SW480 (cell line): ENCODE data around the gene CEP126.
"Not testable (repeated sequence)": the region's sequence is repeated elsewhere in the genome, so short reads cannot be mapped to it uniquely, and the experiment has no call there.

Experiments used
- DNase-seq: peaks from one replicate; pipeline ENCODE4 v3.0.0-alpha.2; 2016; ENCODE audit warnings: low spot score

The CEP126 gene

GRCh38 chr11:101940901-101941520 lies 26.2 kb downstream of the CEP126 start:
- no peak for DNase-seq

GRCh38 chr11:101944923-101945322 lies 30.1 kb downstream of the CEP126 start:
- no peak for DNase-seq

- no peak for DNase-seq
Observed at GRCh38 chr11:101945448-101945847, 30.6 kb downstream of the CEP126 start.

- no peak for DNase-seq
Observed at GRCh38 chr11:101949680-101950220, 34.9 kb downstream of the CEP126 start.

GRCh38 chr11:101955278-101955677 lies 40.5 kb downstream of the CEP126 start:
- no peak for DNase-seq

GRCh38 chr11:101955701-101956100 lies 40.9 kb downstream of the CEP126 start:
- no peak for DNase-seq

- no peak for DNase-seq
Observed at GRCh38 chr11:101960231-101960630, 45.4 kb downstream of the CEP126 start.

GRCh38 chr11:101964200-101964599 lies 49.4 kb downstream of the CEP126 start:
- not testable (repeated sequence) for DNase-seq

GRCh38 chr11:101974255-101974654 lies 59.4 kb downstream of the CEP126 start:
- peak; percentile 2 for DNase-seq

- DNase-seq, result no peak
Observed at GRCh38 chr11:101974771-101975170, 60.0 kb downstream of the CEP126 start.

GRCh38 chr11:101975734-101976133 lies 60.9 kb downstream of the CEP126 start:
- no peak for DNase-seq

- DNase-seq, result no peak
Observed at GRCh38 chr11:101987370-101987769, 72.6 kb downstream of the CEP126 start.

GRCh38 chr11:101993172-101993571 lies 78.4 kb downstream of the CEP126 start:
- DNase-seq, result no peak

GRCh38 chr11:101994052-101994469 lies 79.3 kb downstream of the CEP126 start:
- DNase-seq, result not testable (repeated sequence)

GRCh38 chr11:101996111-101996510 lies 81.3 kb downstream of the CEP126 start:
- DNase-seq, result no peak

GRCh38 chr11:102001657-102002338 lies 87.0 kb downstream of the CEP126 start:
- no peak for DNase-seq

GRCh38 chr11:102004220-102004619 lies 89.4 kb downstream of the CEP126 start:
- no peak for DNase-seq

GRCh38 chr11:102005306-102005705 lies 90.5 kb downstream of the CEP126 start:
- DNase-seq, result no peak

GRCh38 chr11:102006835-102007566 lies 92.2 kb downstream of the CEP126 start:
- no peak for DNase-seq

- peak; percentile 83 for DNase-seq
Observed at GRCh38 chr11:102007567-102008437, 93.0 kb downstream of the CEP126 start.

- peak; percentile 88 for DNase-seq
Observed at GRCh38 chr11:102010776-102011494, 96.1 kb downstream of the CEP126 start.
